G401 (cell line): ENCODE results near the gene CRABP2. TPM values are rescaled to one million over a fixed set of nuclear protein-coding genes. Genes with fewer than 3 reads are reported as not detected.

Experiments used
- DNase-seq: peaks from one replicate; pipeline ENCODE4 v3.0.0-alpha.2; 2015; ENCODE audit warnings: low spot score
- in situ Hi-C: cut with HindIII; loops from 2 replicates; pipeline ENCODE4 v1.10.0; 2016; ENCODE audit warnings: low sequenced_read_pairs, mixed read lengths
- total RNA-seq: library from RNA; depleted of rRNA; stranded (reverse); fragments of >200 nt; shearing (Covaris generic); gene quantifications from 2 replicates; pipeline ENCODE4 v1.2.3, GENCODE V29; 2014

The CRABP2 gene
- total RNA-seq, 1 experiment from 2014 or later: 1,168 TPM

- in situ Hi-C loops: no loop called here
These were observed 38.3 kb upstream of the CRABP2 start for GRCh38 chr1:156743367-156744302.

GRCh38 chr1:156742801-156743200 is 37.4 kb upstream of the CRABP2 start:
- DNase-seq: no peak
- in situ Hi-C loops: no loop called here

More at GRCh38 chr1:156743367-156744302, 38.3 kb upstream of the CRABP2 start:
- DNase-seq: no peak

GRCh38 chr1:156742017-156742416 is 36.6 kb upstream of the CRABP2 start:
- DNase-seq: no peak
- in situ Hi-C loops: no loop called here

- in situ Hi-C loops: no loop called here
- no peak for DNase-seq
These were observed 36.1 kb upstream of the CRABP2 start for GRCh38 chr1:156741481-156741983.

- in situ Hi-C loops: no loop called here
These were observed 35.5 kb upstream of the CRABP2 start, which contains the start of gene MRPL24 for GRCh38 chr1:156740741-156741480. MRPL24 (minus strand) TSS chr1:156741088; CDS start chr1:156738704, 2,384 bp downstream.

GRCh38 chr1:156740237-156740740 is 34.9 kb upstream of the CRABP2 start:
- DNase-seq: no peak
- in situ Hi-C loops: no loop called here

More at GRCh38 chr1:156740741-156741480, 35.5 kb upstream of the CRABP2 start, which contains the start of gene MRPL24:
- peak; percentile 100 for DNase-seq

GRCh38 chr1:156738916-156739315 is 33.5 kb upstream of the CRABP2 start:
- in situ Hi-C loops: no loop called here
- DNase-seq: no peak

- DNase-seq: no peak
- in situ Hi-C loops: no loop called here
These were observed 33.0 kb upstream of the CRABP2 start for GRCh38 chr1:156738407-156738806.

- in situ Hi-C loops: no loop called here
- DNase-seq: no peak
These were observed 28.7 kb upstream of the CRABP2 start for GRCh38 chr1:156733989-156734584.

- in situ Hi-C loops: no loop called here
- DNase-seq: peak; percentile 99
These were observed 23.4 kb upstream of the CRABP2 start, which contains the start of gene ISG20L2 for GRCh38 chr1:156728599-156729462. ISG20L2 (minus strand) TSS chr1:156728766; CDS start chr1:156727652, 1,114 bp downstream.

- DNase-seq: peak; percentile 83
- in situ Hi-C loops: no loop called here
These were observed 22.7 kb upstream of the CRABP2 start, which contains the start of gene METTL25B for GRCh38 chr1:156727926-156728598. METTL25B (plus strand) TSS chr1:156728469; CDS start chr1:156729105, 636 bp downstream.

GRCh38 chr1:156727492-156727891 is 22.1 kb upstream of the CRABP2 start:
- in situ Hi-C loops: no loop called here

GRCh38 chr1:156726549-156727226 is 21.3 kb upstream of the CRABP2 start:
- in situ Hi-C loops: no loop called here
- peak; percentile 51 for DNase-seq

More at GRCh38 chr1:156727492-156727891, 22.1 kb upstream of the CRABP2 start:
- no peak for DNase-seq

GRCh38 chr1:156725683-156726280 is 20.4 kb upstream of the CRABP2 start:
- peak; percentile 95 for DNase-seq
- in situ Hi-C loops: no loop called here

GRCh38 chr1:156721535-156721934 is 16.2 kb upstream of the CRABP2 start:
- in situ Hi-C loops: no loop called here
- DNase-seq: no peak

GRCh38 chr1:156721131-156721530 is 15.7 kb upstream of the CRABP2 start:
- DNase-seq: no peak
- in situ Hi-C loops: no loop called here

- no peak for DNase-seq
- in situ Hi-C loops: no loop called here
These were observed 12.0 kb upstream of the CRABP2 start for GRCh38 chr1:156717351-156717750.
